Mesendoderm (in vitro differentiated cells): ENCODE results near the gene ASL.
A peak's percentile ranks its signal among the peaks of the same experiment; 100 is the strongest.
"Not testable (repeated sequence)": the region's sequence is repeated elsewhere in the genome, so short reads cannot be mapped to it uniquely, and the experiment has no call there.

Experiments used
- DNase-seq: peaks from one replicate; pipeline ENCODE4 v3.0.0; 2013
- H2AK5ac ChIP-seq: 2 replicates; pipeline ENCODE4 v1.6.1; 2013; ENCODE audit warnings: low read length, inconsistent platforms
- H2BK120ac ChIP-seq: 2 replicates; pipeline ENCODE4 v1.6.1; 2013; ENCODE audit warnings: low read depth, mild to moderate bottlenecking, low read length, moderate library complexity, mixed read lengths
- H2BK15ac ChIP-seq: replicated peaks from 2 replicates; pipeline ENCODE4 v1.6.1; 2013; ENCODE audit warnings: low read depth, mild to moderate bottlenecking, moderate library complexity
- H2BK5ac ChIP-seq: 2 replicates; pipeline ENCODE4 v1.6.1; 2013; ENCODE audit warnings: low read length, inconsistent platforms
- H3K18ac ChIP-seq: 2 replicates; pipeline ENCODE4 v1.6.1; 2013; ENCODE audit warnings: mild to moderate bottlenecking, low read length, mixed read lengths
- H3K23ac ChIP-seq: one replicate; pipeline ENCODE4 v1.6.1; 2013; ENCODE audit warnings: low read length
- H3K27ac ChIP-seq: 2 replicates; pipeline ENCODE4 v1.5.1; 2013; ENCODE audit warnings: low read depth, mild to moderate bottlenecking, inconsistent platforms, low read length, moderate library complexity
- H3K27me3 ChIP-seq: 2 replicates; pipeline ENCODE4 v1.6.1; 2013; ENCODE audit warnings: low read length, control low read depth, mild to moderate bottlenecking, inconsistent platforms; ENCODE audit not compliant: insufficient read depth, poor library complexity
- H3K36me3 ChIP-seq: 2 replicates; pipeline ENCODE4 v1.6.1; 2013; ENCODE audit warnings: low read length, inconsistent platforms; ENCODE audit not compliant: control insufficient read depth, insufficient read depth
- H3K4ac ChIP-seq: one replicate; pipeline ENCODE4 v1.6.1; 2013; ENCODE audit warnings: low read depth, mild to moderate bottlenecking, low read length, moderate library complexity
- H3K4me1 ChIP-seq: 2 replicates; pipeline ENCODE4 v1.6.1; 2013; ENCODE audit warnings: low read depth, low read length, inconsistent platforms; ENCODE audit not compliant: control insufficient read depth
- H3K4me2 ChIP-seq: 2 replicates; pipeline ENCODE4 v1.6.1; 2013; ENCODE audit warnings: low read length
- H3K4me3 ChIP-seq: 2 replicates; pipeline ENCODE4 v1.5.1; 2013; ENCODE audit warnings: mild to moderate bottlenecking, low read length
- H3K56ac ChIP-seq: one replicate; pipeline ENCODE4 v1.6.1; 2013; ENCODE audit warnings: low read length
- H3K79me1 ChIP-seq: 2 replicates; pipeline ENCODE4 v1.6.1; 2013; ENCODE audit warnings: low read length, inconsistent platforms
- H3K79me2 ChIP-seq: 2 replicates; pipeline ENCODE4 v1.6.1; 2013; ENCODE audit warnings: mild to moderate bottlenecking, low read length; ENCODE audit not compliant: control insufficient read depth, insufficient read depth
- H3K9ac ChIP-seq: 2 replicates; pipeline ENCODE4 v1.6.1; 2013; ENCODE audit warnings: low read length, inconsistent platforms
- H4K5ac ChIP-seq: one replicate; pipeline ENCODE4 v1.6.1; 2013; ENCODE audit warnings: low read length
- H4K8ac ChIP-seq: one replicate; pipeline ENCODE4 v1.6.1; 2013; ENCODE audit warnings: low read depth, mild to moderate bottlenecking, control low read depth, low read length, moderate library complexity
- WGBS: extraction: QIAGEN DNeasy Blood & Tissue Kit; methylation state at CpG from one replicate; pipeline ENCODE4 v1.1.7; 2013; ENCODE audit warnings: low lambda C conversion rate, missing lambda C conversion rate; ENCODE audit not compliant: insufficient coverage; ENCODE audit errors: extremely low coverage; 5-methylcytosine and 5-hydroxymethylcytosine counted together

The ASL gene

GRCh38 chr7:66127172-66127571 lies 51.6 kb downstream of the ASL start:
- H3K9ac ChIP-seq, H2BK5ac ChIP-seq, H4K8ac ChIP-seq, H3K4ac ChIP-seq, H3K36me3 ChIP-seq, H3K79me1 ChIP-seq, DNase-seq, H3K27ac ChIP-seq, H2BK120ac ChIP-seq, H3K18ac ChIP-seq, H3K56ac ChIP-seq, H3K4me2 ChIP-seq, H3K23ac ChIP-seq, H3K4me1 ChIP-seq, H3K4me3 ChIP-seq, H2BK15ac ChIP-seq, H4K5ac ChIP-seq, H3K27me3 ChIP-seq, H2AK5ac ChIP-seq: not testable (repeated sequence)
- H3K79me2 ChIP-seq, result peaks cover 29% of the 10 kb centered on the region
- no CpG with 5 or more reads among the region's 3 CpGs for whole genome bisulfite sequencing

GRCh38 chr7:66138994-66139752 lies 63.6 kb downstream of the ASL start:
- Histone ChIP-seq H3K4ac (no peak overlapping the region), H3K23ac (no peak overlapping the region), H4K8ac (no peak overlapping the region), H2BK15ac (no peak overlapping the region), H3K4me1 (no peaks in the 10 kb centered on the region), H2BK5ac (no peak overlapping the region), H3K79me1 (peaks cover 2% of the 10 kb centered on the region), H3K4me3 (no peak overlapping the region), H3K56ac (no peak overlapping the region), H3K27me3 (no peaks in the 10 kb centered on the region), H3K18ac (no peak overlapping the region), H2AK5ac (no peak overlapping the region), H3K27ac (no peak overlapping the region), H3K36me3 (peaks cover 7% of the 10 kb centered on the region), H3K9ac (no peak overlapping the region), H4K5ac (no peak overlapping the region), H3K4me2 (no peak overlapping the region), H2BK120ac (no peak overlapping the region), H3K79me2 (no peaks in the 10 kb centered on the region)
- no peak for DNase-seq
- WGBS, result no CpG with 5 or more reads among the region's 8 CpGs

GRCh38 chr7:66140924-66141323 lies 65.3 kb downstream of the ASL start:
- no peak overlapping the region for H4K5ac ChIP-seq
- H3K23ac ChIP-seq, result no peak overlapping the region
- H3K18ac ChIP-seq, result no peak overlapping the region
- H3K4me2 ChIP-seq, result no peak overlapping the region
- H3K79me1 ChIP-seq, result peaks cover 2% of the 10 kb centered on the region
- H3K4me1 ChIP-seq, result no peaks in the 10 kb centered on the region
- no peak overlapping the region for H4K8ac ChIP-seq
- no peaks in the 10 kb centered on the region for H3K79me2 ChIP-seq
- no peak overlapping the region for H2AK5ac ChIP-seq
- no peak overlapping the region for H3K56ac ChIP-seq
- H3K4me3 ChIP-seq, result no peak overlapping the region
- no peak overlapping the region for H2BK120ac ChIP-seq
- H3K36me3 ChIP-seq, result peaks cover 3% of the 10 kb centered on the region
- H3K4ac ChIP-seq, result no peak overlapping the region
- no peaks in the 10 kb centered on the region for H3K27me3 ChIP-seq
- peak; percentile 49 for DNase-seq
- no peak overlapping the region for H2BK5ac ChIP-seq
- no peak overlapping the region for H2BK15ac ChIP-seq
- H3K27ac ChIP-seq, result no peak overlapping the region
- no CpG with 5 or more reads among the region's 4 CpGs for WGBS
- H3K9ac ChIP-seq, result no peak overlapping the region

GRCh38 chr7:66142334-66142733 lies 66.7 kb downstream of the ASL start:
- no peak overlapping the region for H3K4me2 ChIP-seq
- no peaks in the 10 kb centered on the region for H3K4me1 ChIP-seq
- H3K36me3 ChIP-seq, result peaks cover 3% of the 10 kb centered on the region
- H3K9ac ChIP-seq, result no peak overlapping the region
- no peak overlapping the region for H3K4me3 ChIP-seq
- peaks cover 2% of the 10 kb centered on the region for H3K79me1 ChIP-seq
- H3K56ac ChIP-seq, result no peak overlapping the region
- DNase-seq, result no peak
- H4K8ac ChIP-seq, result no peak overlapping the region
- no peaks in the 10 kb centered on the region for H3K27me3 ChIP-seq
- no peak overlapping the region for H3K23ac ChIP-seq
- H2BK5ac ChIP-seq, result no peak overlapping the region
- H3K18ac ChIP-seq, result no peak overlapping the region
- H3K27ac ChIP-seq, result no peak overlapping the region
- no peak overlapping the region for H2AK5ac ChIP-seq
- no peak overlapping the region for H2BK120ac ChIP-seq
- H3K79me2 ChIP-seq, result no peaks in the 10 kb centered on the region
- WGBS, result no CpG with 5 or more reads among the region's 3 CpGs
- H2BK15ac ChIP-seq, result no peak overlapping the region
- H3K4ac ChIP-seq, result no peak overlapping the region
- H4K5ac ChIP-seq, result no peak overlapping the region

GRCh38 chr7:66142996-66143395 lies 67.4 kb downstream of the ASL start:
- Histone ChIP-seq H3K4me1 (no peaks in the 10 kb centered on the region), H3K4me3 (no peak overlapping the region), H3K4me2 (no peak overlapping the region), H2BK120ac (no peak overlapping the region), H4K5ac (no peak overlapping the region), H3K36me3 (peaks cover 3% of the 10 kb centered on the region), H3K9ac (no peak overlapping the region), H2BK15ac (no peak overlapping the region), H4K8ac (no peak overlapping the region), H3K56ac (no peak overlapping the region), H3K23ac (no peak overlapping the region), H3K18ac (no peak overlapping the region), H3K27ac (no peak overlapping the region), H2BK5ac (no peak overlapping the region), H3K79me1 (peaks cover 2% of the 10 kb centered on the region), H3K79me2 (no peaks in the 10 kb centered on the region), H3K4ac (no peak overlapping the region), H2AK5ac (no peak overlapping the region), H3K27me3 (no peaks in the 10 kb centered on the region)
- no peak for DNase-seq
- WGBS, result no CpG with 5 or more reads among the region's 5 CpGs
